ENCODE data around the gene CFAP68.
A peak's percentile ranks its signal among the peaks of the same experiment; 100 is the strongest.
"Not testable (repeated sequence)": the region's sequence is repeated elsewhere in the genome, so short reads cannot be mapped to it uniquely, and the experiment has no call there.

CFAP68 gene

GRCh38 chr11:111870886-111871692 is 8.3 kb upstream of the CFAP68 start, which contains the start of gene ALG9:
TSS of gene ALG9 (minus strand) at chr11:111871581. CDS start at chr11:111871482, 99 bp downstream.
- peak; percentile 74 for DNase-seq (ENCODE audit: low spot score)

GRCh38 chr11:111871693-111872161 is 7.6 kb upstream of the CFAP68 start:
- DNase-seq (ENCODE audit: low spot score), result no peak

GRCh38 chr11:111878385-111878848 is 924 bp upstream of the CFAP68 start:
- DNase-seq (ENCODE audit: low spot score), result no peak

GRCh38 chr11:111879637-111879960 is 258 bp downstream of the CFAP68 start:
- DNase-seq (ENCODE audit: low spot score), result no peak

- DNase-seq (ENCODE audit: low spot score), result no peak
Observed at GRCh38 chr11:111882202-111882601, 2.9 kb downstream of the CFAP68 start.

- DNase-seq (ENCODE audit: low spot score), result not testable (repeated sequence)
Observed at GRCh38 chr11:111885053-111885452, 5.7 kb downstream of the CFAP68 start.

GRCh38 chr11:111886032-111886431 is 6.7 kb downstream of the CFAP68 start:
- DNase-seq (ENCODE audit: low spot score), result no peak

- no peak for DNase-seq (ENCODE audit: low spot score)
Observed at GRCh38 chr11:111886844-111887243, 7.5 kb downstream of the CFAP68 start.

GRCh38 chr11:111905411-111905810 is 26.1 kb downstream of the CFAP68 start:
- DNase-seq (ENCODE audit: low spot score), result no peak

- no peak for DNase-seq (ENCODE audit: low spot score)
Observed at GRCh38 chr11:111906680-111907079, 27.3 kb downstream of the CFAP68 start.

GRCh38 chr11:111908639-111909305 is 29.4 kb downstream of the CFAP68 start:
- DNase-seq (ENCODE audit: low spot score), result no peak

GRCh38 chr11:111909378-111909777 is 30.0 kb downstream of the CFAP68 start:
- no peak for DNase-seq (ENCODE audit: low spot score)

- no peak for DNase-seq (ENCODE audit: low spot score)
Observed at GRCh38 chr11:111910676-111911562, 31.6 kb downstream of the CFAP68 start.

- DNase-seq (ENCODE audit: low spot score), result peak; percentile 86
Observed at GRCh38 chr11:111911563-111912401, 32.4 kb downstream of the CFAP68 start, which contains the start of gene CRYAB. TSS of gene CRYAB (minus strand) at chr11:111911770. CDS start at chr11:111911724, 46 bp downstream.

- DNase-seq (ENCODE audit: low spot score), result no peak
Observed at GRCh38 chr11:111912535-111912934, 33.2 kb downstream of the CFAP68 start, which contains the start of gene HSPB2. TSS of gene HSPB2 (plus strand) at chr11:111912734. CDS start at chr11:111912830, 96 bp downstream.

- DNase-seq (ENCODE audit: low spot score), result no peak
Observed at GRCh38 chr11:111913031-111913861, 33.9 kb downstream of the CFAP68 start.

- DNase-seq (ENCODE audit: low spot score), result peak; percentile 84
Observed at GRCh38 chr11:111913997-111914396, 34.7 kb downstream of the CFAP68 start.

- no peak for DNase-seq (ENCODE audit: low spot score)
Observed at GRCh38 chr11:111916768-111917167, 37.4 kb downstream of the CFAP68 start.

- DNase-seq (ENCODE audit: low spot score), result no peak
Observed at GRCh38 chr11:111917312-111917711, 38.0 kb downstream of the CFAP68 start.

GRCh38 chr11:111917788-111918187 is 38.4 kb downstream of the CFAP68 start:
- DNase-seq (ENCODE audit: low spot score), result no peak
